SW480 (cell line): Measurements from ENCODE around the gene SPACA4.
"Not testable (repeated sequence)": the region's sequence is repeated elsewhere in the genome, so short reads cannot be mapped to it uniquely, and the experiment has no call there.

Experiments
- DNase-seq: peaks from one replicate; pipeline ENCODE4 v3.0.0-alpha.2; 2016; ENCODE audit warnings: low spot score

The SPACA4 gene, protein sequence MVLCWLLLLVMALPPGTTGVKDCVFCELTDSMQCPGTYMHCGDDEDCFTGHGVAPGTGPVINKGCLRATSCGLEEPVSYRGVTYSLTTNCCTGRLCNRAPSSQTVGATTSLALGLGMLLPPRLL

DNA sequence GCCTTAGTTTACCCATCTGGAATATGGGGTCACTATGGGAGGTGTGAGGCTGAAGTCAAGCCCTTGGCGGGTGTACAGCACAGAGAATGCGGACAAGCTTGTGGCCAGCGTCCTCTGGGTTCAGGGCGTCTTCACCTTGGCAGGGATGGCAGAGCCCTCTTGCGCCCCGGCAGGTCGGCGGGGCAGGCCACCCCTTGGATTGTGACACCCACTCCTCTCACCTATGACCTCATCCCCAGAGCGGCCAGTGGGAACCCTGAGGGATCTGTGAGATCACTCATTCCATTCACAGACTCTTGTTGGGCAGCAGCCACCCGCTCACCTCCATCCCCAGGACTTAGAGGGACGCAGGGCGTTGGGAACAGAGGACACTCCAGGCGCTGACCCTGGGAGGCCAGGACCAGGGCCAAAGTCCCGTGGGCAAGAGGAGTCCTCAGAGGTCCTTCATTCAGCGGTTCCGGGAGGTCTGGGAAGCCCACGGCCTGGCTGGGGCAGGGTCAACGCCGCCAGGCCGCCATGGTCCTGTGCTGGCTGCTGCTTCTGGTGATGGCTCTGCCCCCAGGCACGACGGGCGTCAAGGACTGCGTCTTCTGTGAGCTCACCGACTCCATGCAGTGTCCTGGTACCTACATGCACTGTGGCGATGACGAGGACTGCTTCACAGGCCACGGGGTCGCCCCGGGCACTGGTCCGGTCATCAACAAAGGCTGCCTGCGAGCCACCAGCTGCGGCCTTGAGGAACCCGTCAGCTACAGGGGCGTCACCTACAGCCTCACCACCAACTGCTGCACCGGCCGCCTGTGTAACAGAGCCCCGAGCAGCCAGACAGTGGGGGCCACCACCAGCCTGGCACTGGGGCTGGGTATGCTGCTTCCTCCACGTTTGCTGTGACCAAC, at the start of gene SPACA4:
Gene SPACA4 (plus strand): TSS at position 280 of the 896 bp plus-strand sequence. CDS start 237 bp downstream, at position 517.
- no peak for DNase-seq

DNA sequence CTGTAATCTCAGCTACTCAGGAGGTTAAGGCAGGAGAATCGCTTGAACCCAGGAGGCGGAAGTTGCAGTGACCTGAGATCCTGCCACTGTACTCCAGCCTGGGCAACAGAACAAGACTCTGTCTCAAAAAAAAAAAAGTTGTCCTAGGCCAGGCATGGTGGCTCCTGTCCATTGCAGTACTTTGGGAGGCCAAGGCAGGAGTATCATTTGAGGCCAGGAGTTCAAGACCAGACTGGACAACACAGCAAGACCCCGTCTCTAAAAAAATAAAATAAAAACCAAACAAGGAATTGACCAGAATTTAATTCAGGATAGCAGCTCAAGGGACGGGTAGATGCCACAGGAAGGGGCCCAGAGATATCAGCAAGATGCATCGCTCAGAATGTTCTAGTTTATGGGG, 49.7 kb upstream of the SPACA4 start:
- no peak for DNase-seq

DNA sequence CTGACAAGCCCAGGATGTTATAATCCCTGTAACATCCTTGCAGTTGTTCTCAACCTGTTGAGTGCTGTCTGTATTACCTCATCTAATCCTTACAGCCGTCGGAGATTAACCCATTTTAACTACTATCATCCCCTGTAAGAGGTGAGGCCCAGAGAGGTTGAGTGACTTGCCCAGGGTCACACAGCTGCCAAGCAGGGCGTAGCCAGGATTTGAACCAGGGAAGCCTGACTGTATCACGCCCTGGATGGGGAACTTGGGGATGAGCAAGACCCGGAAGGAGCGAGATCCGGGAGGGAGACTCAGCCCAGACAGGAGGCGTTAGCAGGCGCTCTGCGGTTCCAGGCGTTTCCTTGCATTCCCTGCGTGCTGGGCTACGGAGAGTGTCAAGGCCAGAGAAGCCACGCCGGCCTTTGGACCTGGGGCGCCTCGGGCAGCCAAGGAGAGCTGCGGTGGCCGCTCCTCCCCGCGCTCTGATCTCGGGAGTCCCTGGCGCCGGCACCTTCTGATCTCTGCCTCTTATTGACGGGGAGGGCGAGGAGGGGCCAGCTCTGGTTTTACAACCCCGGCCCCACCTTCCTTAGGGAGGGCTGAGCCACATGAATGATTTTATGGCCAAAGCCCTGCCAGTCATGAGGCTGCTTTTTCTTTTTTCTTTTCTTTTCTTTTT, 48.4 kb upstream of the SPACA4 start:
- DNase-seq = peak; percentile 99

DNA sequence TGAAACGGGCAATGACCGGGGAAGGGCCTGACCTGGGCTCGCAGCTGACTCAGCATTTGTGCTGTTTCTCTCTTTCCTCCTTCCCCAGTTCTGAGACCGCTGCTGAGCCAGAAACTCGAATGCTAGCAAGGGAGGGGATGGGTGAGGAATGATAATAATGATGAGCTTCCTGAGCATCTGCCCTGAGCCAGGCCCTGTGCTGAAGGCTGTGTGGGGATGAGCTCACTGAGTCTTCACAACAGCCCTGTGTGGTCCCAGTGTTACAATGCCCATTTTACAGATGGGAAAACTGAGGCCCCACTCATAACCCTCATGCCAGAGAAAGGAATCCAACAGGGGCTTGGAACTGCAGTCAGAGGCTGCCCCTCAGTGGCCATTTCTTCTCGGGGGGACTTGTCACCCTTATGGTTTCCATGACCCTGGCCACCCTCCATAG, 46.4 kb upstream of the SPACA4 start:
- DNase-seq = no peak

DNA sequence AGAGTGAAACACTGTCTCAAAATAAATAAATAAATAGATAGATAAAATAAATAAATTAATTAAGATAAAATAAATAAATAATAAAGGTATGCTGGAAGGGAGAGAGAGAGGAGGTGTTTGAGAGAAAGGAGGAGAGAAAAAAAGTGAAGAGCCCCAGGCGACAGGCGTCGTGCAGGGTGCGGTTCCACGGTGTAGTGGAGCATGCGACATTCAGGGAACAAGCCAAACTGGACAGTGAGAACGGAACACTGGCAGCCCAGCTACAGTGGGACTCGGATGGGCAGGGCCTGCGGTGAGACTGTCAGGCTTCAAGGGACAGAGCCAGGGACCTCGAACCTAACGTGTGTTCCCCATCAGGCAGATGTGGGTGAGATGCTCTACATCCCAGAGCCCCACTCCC, 45.1 kb upstream of the SPACA4 start:
- DNase-seq = no peak

DNA sequence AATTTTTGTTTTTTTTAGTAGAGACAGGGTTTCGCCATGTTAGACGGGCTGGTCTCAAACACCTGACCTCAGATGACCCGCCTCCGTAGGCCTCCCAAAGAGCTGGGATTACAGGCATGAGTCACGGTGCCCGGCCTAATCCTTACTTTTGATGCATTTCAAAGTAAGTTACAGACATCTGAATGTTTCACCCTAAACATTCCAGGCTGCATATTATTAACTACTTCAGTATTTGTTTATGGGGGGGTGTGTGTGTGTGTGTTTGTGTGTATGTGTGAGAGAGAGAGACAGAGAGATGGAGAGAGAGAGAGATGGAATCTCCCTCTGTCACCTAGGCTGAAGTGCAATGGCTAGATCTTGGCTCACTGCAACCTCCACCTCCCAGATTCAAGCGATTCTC, 41.5 kb upstream of the SPACA4 start:
- peak; percentile 49 for DNase-seq

DNA sequence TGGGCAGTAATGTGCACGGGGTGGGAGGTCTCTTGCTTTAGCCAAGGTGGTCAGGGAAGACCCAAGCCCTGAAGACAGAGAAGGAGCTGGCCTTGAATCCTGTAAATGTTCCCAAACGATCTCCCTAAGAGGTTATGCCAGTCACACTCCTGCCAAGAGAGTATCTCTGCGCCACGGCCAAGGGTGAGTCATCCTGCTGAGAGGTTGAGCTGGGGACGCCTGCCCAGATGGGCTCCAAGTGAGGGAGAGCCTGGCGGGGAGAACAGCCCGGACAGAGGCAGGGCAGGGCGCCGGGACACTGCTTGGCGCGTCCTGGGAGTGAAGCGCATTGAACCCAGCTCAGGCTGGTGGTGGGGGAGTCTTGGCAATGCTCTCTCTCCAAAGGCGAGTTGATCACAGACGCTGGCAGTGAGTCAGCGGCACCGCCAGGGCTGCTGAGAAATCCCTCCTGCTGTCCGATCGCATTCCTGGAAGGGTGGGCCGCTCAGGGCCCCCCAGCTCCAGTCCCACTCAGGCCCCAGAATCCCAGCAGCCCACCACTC, 38.1 kb upstream of the SPACA4 start:
- peak; percentile 84 for DNase-seq

DNA sequence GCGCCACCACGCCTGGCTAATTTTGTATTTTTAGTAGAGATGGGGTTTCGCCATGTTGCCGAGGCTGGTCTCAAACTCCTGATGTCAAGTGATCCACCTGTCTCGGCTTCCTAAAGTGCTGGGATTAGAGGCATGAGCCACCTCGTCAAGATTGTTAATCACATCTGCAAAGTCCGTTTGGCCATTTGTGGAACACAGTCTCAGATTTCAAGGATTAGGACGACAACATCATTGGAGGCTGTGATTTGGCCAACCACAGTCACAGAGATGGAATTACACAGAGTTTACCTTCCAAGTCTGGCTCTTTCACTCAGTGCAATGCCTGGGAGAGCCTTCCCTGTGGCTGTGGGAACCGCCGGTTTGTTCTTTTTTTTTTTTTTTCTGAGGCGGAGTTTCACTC, 36.7 kb upstream of the SPACA4 start:
- DNase-seq = no peak

DNA sequence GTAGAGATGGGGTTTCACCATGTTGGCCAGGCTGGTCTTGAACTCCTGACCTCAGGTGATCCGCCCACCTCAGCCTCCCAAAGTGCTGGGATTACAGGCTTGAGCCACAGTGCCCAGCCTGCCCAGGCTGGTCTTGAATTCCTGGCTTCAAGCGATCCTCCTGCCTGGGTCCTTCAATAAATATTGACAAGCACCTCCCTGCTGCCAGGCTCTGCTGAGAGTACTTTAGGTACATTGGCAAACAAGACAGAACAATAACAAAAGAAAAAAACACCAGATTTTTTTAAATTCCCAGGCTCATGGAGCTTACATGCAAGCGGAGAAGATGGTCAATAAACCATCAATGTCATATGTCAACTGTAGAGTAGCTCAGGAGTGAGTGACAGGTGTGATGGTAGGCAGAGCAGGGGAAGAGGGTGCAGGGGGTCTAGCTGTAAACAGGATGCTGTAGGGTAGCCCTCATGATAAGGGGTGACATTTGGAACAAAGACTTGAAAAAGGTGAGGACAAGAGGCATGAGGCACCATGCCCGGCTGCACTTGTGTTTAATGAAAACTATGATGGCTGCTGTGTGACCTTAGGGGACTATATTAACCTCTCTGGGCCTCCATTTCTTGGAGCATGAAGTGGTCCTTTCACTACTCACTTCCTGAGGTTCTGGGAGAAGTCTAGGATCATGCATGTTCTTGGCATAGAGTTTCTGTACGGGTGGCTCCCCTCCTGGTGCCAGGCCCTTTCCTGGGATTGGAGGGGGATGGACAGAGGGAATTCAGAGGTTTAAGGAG, 35.0 kb upstream of the SPACA4 start:
- no peak for DNase-seq

DNA sequence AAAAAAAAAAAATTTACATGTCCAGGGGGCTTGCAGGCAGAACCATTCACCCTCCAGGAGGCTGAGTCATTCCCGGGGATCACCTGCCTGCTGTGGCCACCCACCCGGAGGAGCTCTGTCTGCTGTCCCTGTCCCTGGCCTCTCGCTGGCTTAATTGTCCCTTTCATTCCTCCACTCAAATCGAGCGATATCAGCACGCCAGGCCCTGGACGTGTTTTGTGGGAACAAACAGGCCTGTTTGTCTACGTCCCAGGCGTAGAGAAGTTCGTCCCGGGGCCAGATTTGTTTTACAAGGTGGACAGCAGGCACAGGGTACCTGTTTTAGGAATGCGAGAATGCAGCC, 33.4 kb upstream of the SPACA4 start:
- DNase-seq = no peak

DNA sequence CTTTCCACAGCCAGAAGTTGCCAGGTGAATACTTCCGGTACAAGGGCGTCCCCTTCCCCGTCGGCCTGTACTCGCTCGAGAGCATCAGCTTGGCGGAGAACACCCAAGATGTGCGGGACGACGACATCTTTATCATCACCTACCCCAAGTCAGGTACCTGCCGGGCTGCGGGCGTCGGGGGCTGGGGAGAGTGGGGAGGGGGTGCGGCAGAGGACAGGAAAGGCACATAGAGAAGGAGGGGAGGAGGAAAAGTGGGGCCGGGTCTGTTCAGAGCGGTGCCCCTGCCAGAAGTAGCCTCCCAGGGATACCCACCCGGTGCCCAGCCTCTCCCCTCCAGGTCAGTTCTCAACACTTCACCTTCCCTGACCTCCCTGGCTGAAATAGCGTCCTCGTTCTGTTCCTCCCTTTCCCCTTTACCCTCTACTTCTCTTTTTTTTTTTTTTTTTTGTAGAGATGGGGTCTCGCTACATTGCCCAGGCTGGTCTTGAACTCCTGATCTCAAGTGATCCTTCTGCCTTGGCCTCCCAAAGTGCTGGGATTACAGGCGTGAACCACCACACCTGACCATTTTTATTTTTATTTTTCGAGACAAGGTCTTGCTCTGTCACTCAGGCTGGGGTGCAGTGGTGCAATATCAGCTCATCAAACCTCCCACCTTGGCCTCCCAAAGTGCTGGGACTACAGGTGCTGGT, 30.5 kb upstream of the SPACA4 start:
- DNase-seq = no peak

DNA sequence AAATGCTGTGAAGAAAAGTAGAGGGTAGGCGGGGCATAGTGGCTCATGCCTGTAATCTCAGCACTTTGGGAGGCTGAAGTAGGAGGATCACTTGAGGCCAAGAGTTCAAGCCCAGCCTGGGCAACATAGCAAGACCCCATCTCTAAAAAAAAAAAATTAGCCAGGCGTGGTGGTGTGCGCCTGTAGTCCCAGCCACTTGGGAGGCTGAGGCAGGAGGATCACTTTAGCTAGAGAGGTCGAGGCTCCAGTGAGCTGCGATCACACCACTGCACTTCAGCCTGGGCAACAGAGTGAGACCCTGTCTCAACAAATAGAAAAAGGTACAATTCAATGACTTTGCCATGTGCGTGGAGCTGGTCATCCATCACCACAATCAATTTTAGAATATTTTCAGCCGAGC, 28.6 kb upstream of the SPACA4 start:
- DNase-seq = not testable (repeated sequence)

DNA sequence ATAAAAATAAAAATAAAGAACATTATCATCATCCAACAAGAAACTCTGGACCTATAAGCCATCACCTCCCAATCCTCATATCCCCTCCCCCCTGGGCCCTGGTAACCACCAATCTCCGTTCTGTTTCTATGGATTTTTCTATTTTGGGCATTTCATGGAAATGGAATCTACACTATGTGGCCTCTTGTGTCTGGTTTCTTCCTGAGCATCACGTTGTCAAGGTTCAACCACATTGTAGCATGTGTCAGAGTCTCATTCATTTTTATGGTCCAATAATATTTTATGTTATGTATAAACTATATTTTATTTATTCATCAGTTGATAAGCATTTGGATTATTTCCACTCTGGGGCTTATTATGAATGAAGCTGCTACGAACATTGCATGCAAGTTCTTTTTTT, 27.7 kb upstream of the SPACA4 start:
- no peak for DNase-seq

DNA sequence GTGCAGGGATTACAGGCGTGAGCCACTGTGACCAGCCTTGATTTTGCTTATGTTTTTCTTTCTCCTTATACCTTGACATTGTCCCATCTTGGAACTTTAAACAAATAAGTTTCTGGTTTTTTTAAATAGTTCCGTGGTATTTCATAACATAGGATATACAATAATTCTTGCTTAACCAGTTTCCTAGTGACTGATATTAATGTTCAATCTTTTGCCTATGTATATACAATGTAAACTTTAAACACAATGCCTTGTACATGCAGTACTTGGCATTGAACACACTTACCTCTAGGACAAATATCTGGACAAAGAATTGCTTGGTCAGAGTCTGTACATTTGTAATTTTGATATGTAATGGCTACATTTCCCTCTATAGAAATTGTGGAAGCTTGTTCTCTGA, 24.4 kb upstream of the SPACA4 start:
- DNase-seq = no peak

DNA sequence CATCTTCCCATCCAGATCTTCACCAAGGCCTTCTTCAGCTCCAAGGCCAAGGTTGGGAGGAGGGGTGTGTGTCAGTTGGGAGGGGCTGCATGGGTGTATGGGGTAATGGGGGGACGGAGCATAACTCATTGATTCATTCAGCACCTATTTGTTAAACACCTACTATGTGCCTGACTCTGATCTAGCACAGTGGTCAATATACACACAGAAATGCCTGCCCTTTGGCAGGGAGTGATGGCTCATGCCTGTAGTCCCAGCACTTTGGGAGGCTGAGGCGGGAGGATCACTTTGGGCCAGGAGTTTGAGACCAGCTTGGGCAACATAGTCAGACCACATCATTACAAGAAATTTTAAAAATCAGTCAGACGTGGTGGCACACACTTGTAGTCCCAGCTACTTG, 19.2 kb upstream of the SPACA4 start:
- no peak for DNase-seq

DNA sequence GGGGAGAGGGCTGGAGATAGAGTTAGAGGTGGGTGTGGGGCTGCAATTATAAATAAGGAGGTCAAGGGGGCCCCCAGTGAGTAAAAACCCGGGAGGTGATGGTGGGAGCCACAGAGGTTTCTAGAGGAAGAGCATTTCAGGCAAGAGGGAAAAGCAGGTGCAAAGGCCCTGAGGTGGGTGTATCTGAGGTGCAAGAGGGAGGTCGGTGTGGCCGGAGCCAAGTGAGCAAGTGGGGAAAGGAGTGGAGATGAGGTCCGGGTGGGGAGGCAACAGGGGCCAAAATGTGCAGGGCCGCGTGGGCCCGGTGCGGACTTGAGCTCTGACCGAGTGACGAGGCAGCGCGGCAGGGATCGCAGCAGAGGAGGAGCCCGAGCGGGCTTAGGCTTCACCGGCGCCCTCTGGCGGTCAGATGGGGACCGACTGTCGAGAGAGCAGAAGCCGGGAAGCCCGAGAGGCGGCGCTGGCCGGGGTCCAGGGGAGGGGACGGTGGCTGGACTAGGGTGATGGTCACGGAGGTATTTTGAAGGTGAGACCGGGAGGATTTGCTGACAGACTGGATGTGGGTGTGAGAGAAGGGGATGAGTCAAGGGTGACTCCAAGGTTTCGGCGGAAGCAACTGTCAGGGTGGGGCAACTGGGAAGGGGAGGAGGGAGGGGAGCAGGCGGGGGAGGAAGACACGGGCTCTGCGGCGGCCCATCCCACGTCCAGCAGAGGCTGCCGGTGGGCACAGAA, 17.7 kb upstream of the SPACA4 start:
- peak; percentile 98 for DNase-seq

DNA sequence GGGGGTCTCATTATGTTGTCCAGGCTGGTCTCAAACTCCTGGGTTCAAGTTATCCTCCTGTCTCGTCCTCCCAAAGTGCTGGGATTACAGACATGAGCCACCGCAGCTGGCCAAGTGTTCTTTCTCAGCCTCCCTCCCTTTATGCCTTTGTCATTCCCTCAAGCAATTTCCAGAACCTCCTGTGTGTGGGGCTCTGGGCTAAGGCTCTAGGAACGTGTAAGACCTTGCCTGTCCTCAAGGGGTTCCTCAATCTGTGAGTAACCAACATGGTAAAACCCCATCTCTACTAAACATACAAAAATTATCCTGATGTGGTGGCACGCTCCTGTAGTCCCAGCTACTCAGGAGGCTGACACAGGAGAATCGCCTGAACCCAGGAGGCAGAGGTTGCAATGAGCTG, 15.5 kb upstream of the SPACA4 start:
- DNase-seq = peak; percentile 30

DNA sequence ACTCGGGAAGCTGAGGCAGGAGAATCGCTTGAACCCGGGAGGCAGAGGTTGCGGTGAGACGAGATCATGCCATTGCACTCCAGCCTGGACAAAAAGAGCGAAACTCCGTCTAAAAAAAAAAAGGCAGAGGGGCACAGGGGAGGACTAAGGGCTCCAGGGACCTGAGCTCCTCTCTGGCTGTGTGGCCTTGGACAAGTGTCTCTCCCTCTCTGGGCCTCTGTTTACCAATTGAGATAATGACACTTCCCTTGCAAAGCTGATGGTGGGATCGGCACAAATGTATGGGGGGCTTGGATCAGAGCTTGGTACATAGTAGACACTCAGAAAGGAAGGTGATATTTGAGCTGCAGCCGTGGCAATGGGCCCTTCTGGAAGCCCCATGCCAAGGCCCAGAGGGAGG, 11.4 kb upstream of the SPACA4 start:
- DNase-seq = no peak

DNA sequence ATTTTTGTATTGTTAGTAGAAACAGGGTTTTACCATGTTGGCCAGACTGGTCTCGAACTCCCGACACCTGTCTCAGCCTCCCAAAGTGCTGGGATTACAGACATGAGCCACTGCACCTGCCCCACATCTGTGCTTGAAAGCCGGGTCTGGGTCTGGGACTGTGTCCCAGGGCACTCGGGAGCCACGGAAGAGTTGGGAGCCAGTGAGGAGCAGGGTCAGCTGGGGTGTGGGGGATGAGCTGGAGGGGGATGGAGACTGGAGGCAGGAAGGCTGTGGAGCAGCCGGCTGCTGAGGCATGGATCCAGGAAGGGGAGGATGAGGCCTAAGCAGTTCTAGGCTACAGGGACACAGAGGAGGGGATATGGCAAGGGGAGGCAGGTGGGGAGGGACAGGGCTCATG, 10.7 kb upstream of the SPACA4 start:
- DNase-seq = no peak

DNA sequence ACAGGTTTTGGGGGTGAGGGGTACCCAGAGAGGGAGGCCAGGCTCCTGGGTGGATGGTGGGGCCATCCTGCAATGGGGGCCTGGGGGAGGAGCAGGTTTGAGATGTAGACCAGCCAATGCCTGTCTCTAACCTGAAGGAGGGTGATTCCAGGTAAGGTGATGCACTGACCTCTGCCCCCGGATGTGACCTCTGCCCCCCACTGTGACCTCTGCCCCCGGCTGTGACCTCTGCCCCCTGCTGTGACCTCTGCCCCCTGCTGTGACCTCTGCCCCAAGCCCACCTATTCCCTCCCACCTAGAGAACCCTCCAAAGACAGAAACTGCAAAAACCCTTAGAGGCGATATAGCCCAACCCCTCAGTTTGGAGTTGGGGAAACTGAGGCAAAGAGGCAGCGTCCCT, 10.3 kb upstream of the SPACA4 start:
- DNase-seq = no peak
